NCI-H2227 (cell line): ENCODE results near the gene VSIG4.
"Not testable (repeated sequence)": the region's sequence is repeated elsewhere in the genome, so short reads cannot be mapped to it uniquely, and the experiment has no call there.

Source experiments
- DNase-seq: peaks from one replicate; lab custom pipeline; 2025; ENCODE audit not compliant: unreplicated experiment; lab: John Stamatoyannopoulos, UW

Gene VSIG4

DNA sequence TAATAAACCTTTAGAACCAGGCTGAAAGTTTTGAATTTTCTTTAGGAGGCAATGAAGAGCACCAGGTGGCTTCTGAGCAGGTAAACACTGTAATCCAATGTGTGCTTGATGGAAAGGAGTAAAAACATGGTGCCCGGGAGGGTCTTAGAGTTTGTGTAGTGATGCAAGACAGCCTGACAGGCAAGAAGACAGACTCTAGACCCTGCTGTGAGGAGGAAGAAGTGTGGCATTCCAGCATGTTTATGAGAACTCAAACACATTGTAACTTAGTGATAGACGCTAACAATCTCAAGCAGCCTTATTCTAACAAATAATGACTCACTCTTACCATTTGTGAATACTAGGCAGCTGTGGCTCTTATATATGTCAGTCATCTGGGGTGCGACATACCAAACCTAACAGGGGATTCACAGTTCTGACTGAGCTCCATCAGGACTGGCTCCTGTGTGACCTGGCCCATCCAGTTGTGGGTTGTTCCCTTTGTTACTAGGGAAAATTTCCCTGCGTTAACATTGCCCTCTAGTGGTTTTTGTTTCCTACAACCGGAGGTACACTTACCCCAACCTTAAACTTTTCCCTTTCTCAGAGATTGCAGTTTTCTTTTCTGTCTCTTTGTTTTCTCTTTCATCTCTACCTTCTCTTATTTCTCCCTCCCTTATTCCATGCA is 53.8 kb downstream of the VSIG4 start:
- no peak for DNase-seq

DNA sequence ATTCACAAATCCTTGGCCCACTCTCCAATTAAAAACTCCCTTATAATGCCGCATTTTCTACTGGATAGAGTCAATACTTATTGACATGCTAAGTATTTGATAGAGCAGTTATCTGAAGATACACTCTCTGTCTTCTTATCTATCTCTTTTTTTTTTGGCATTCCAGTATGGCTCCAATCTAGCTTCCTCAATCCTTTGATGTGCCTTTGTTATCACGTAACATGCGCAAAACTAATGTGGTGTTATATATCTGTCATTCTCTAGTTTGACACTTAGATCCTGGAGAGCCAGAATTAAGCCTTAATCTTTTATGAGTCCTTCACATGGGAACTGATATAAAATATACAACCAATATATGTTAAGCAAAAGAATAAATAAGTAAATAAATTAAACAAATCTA is 54.7 kb downstream of the VSIG4 start:
- no peak for DNase-seq

DNA sequence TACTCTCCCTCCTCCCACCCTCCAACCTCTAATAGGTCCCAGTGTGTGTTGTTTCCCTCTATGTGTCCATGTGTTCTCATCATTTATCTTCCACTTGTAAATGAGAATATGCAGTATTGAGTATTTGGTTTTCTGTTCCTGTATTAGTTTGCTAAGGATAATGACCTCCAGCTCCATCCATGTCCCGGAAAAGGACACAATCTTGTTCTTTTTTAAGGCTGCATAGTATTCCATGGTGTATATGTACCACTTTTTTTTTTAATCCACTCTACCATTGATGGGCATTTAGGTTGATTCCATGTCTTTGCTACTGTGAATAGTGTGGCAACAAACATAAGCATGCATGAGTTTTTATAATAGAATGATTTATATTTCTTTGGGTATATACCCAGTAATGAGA is 62.7 kb downstream of the VSIG4 start:
- DNase-seq, result not testable (repeated sequence)

DNA sequence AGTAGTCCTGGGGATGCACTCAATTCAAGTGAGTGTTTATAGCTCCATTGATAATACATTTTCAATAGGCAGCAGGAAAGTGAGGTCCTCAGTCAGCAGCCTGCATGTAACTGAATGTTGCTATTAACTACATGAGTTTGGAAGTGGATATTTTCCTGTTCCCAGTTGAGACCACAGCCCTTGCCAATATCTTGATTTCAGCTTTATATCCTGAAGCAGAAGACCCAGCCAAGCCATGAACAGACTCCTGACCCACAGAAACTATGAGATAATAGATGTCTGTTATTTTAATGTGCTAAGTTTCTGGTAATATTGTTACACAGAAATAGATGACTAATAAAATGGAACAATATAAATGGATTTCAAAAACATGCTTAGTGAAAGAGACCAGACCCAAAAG is 63.7 kb downstream of the VSIG4 start:
- no peak for DNase-seq

DNA sequence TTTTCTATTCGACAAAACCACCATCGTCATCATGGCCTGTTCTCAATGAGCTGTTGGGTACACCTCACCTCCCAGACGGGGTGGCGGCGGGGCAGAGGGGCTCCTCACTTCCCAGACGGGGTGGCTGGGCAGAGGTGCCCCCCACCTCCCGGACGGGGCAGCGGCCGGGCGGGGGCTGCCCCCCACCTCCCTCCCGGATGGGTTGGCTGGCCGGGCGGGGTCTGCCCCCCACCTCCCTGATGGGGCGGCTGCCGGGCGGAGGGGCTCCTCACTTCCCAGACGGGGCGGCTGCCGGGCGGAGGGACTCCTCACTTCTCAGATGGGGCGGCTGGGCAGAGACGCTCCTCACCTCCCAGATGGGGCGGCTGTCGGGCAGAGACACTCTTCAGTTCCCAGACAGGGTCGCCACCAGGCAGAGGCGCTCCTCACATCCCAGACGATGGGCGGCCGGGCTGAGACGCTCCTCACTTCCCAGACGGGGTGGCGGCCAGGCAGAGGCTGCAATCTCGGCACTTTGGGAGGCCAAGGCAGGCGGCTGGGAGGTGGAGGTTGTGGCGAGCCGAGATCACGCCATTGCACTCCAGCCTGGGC is 64.6 kb downstream of the VSIG4 start:
- not testable (repeated sequence) for DNase-seq
